Peyer's patch (tissue), 4 donors: Measurements from ENCODE around the gene PRCD. TPM values are rescaled to one million over a fixed set of nuclear protein-coding genes. Genes with fewer than 3 reads are reported as not detected.

Experiments used
- DNase-seq, 3 donors: peaks; one replicate each; pipeline ENCODE4 v3.0.0-alpha.2; 2017 to 2019
- H3K27ac ChIP-seq, 4 donors: fragments of 200-600 bp; sonication (generic); one replicate each; pipeline ENCODE4 v1.5.1; 2016 to 2019
- H3K27me3 ChIP-seq, 2 donors: fragments of 200-600 bp; sonication (generic); one replicate each; pipeline ENCODE4 v1.5.1; 2019
- H3K36me3 ChIP-seq, 3 donors: fragments of 200-600 bp; sonication (generic); one replicate each; pipeline ENCODE4 v1.5.1; 2016 to 2019
- H3K4me1 ChIP-seq, 4 donors: fragments of 200-600 bp; sonication (generic); one replicate each; pipeline ENCODE4 v1.5.1; 2016 to 2019
- H3K4me3 ChIP-seq, 4 donors: fragments of 200-600 bp; sonication (generic); 1 replicate in 3 of 4; 2 replicates in 1 of 4; pipeline ENCODE4 v1.5.1; 2016 to 2019; ENCODE audit warnings: mild to moderate bottlenecking in 1 of 4
- H3K9me3 ChIP-seq, 4 donors: fragments of 200-600 bp; sonication (generic); one replicate each; pipeline ENCODE4 v1.5.1; 2016 to 2019; ENCODE audit warnings: mild to moderate bottlenecking in 1 of 4
- POLR2A ChIP-seq, 2 donors: fragments of 450-650 bp; IDR thresholded peaks; one replicate each; pipeline ENCODE4 v1.5.1; 2017; ENCODE audit warnings: antibody characterized with exemption in 2 of 2, mild to moderate bottlenecking in 2 of 2, moderate library complexity in 2 of 2
- total RNA-seq, 4 donors: library from RNA; depleted of rRNA; stranded (reverse); fragments of >200 nt; gene quantifications; one replicate each; pipeline ENCODE4 v1.1.0, GENCODE V29; 2016
- TF ChIP-seq, protein P1 (sequence below), 6 experiments: fragments of 450-650 bp in 4 of 6; fragments of 200-600 bp in 2 of 6; sonication (generic) in 1 of 6; IDR thresholded peaks; one replicate each; pipeline ENCODE4 v1.5.1; 2017 to 2019; ENCODE audit warnings: antibody characterized with exemption in 6 of 6, mild to moderate bottlenecking in 3 of 6, moderate library complexity in 1 of 6

The PRCD gene
- total RNA-seq, 4 donors from 2014 or later = 1.2 to 10.7 TPM; not detected in 2

DNA sequence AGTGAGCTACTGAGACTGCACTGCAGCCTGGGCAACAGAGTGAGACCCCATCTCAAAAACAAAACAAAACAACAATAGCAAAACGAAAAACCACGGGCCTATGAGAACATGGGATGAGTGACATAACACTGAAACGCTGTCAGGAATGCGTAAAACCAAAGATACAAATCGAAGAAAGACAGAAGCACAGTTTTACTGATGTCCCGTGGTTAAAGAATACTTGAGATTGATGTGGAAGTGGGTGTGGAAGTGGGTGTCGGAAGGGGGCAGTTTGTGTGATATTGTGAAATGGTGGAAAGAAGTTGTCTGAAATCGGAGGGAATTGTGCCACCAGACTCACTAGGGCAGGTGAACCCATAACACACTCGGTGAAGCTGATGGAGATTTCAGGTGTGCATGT lies 36.3 kb downstream of the PRCD start:
- DNase-seq = no peak
- TF ChIP-seq, protein P1, sequence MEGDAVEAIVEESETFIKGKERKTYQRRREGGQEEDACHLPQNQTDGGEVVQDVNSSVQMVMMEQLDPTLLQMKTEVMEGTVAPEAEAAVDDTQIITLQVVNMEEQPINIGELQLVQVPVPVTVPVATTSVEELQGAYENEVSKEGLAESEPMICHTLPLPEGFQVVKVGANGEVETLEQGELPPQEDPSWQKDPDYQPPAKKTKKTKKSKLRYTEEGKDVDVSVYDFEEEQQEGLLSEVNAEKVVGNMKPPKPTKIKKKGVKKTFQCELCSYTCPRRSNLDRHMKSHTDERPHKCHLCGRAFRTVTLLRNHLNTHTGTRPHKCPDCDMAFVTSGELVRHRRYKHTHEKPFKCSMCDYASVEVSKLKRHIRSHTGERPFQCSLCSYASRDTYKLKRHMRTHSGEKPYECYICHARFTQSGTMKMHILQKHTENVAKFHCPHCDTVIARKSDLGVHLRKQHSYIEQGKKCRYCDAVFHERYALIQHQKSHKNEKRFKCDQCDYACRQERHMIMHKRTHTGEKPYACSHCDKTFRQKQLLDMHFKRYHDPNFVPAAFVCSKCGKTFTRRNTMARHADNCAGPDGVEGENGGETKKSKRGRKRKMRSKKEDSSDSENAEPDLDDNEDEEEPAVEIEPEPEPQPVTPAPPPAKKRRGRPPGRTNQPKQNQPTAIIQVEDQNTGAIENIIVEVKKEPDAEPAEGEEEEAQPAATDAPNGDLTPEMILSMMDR (IDR thresholded peaks at IDR 0.05) = no peak
- TF ChIP-seq POLR2A (IDR thresholded peaks at IDR 0.05) = no peak
- Histone ChIP-seq H3K4me1 (no peaks in the 10 kb centered on the region), H3K4me3 (no peak overlapping the region), H3K27ac (no peak overlapping the region), H3K9me3 (no peaks in the 10 kb centered on the region), H3K27me3 (no peaks in the 10 kb centered on the region), H3K36me3 (no peaks in the 10 kb centered on the region)

DNA sequence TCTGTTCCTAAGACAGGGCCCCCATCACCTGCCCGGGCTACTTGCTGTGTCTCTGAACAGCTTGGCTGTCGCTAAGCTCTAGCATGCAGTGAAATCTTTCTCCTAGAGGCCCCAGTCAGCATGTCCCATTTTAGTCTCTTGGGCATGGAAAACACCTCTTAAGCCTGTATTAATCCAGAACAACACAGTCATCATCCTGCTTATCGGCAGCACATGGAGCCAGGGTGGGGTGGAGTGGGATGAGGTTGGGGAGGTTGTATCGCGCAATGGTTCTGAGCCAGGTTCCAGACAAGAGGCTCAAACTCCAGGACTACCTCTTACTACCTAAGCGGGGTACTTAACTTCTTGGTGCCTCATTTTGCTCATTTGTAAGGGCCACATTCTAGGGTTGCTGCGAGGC lies 38.0 kb downstream of the PRCD start:
- Histone ChIP-seq H3K27me3 (no peaks in the 10 kb centered on the region), H3K36me3 (no peaks in the 10 kb centered on the region), H3K4me3 (no peak overlapping the region), H3K27ac (no peak overlapping the region), H3K9me3 (no peaks in the 10 kb centered on the region), H3K4me1 (no peaks in the 10 kb centered on the region)
- TF ChIP-seq POLR2A (IDR thresholded peaks at IDR 0.05) = no peak
- TF ChIP-seq, protein P1 (IDR thresholded peaks at IDR 0.05) = no peak
- DNase-seq = no peak

DNA sequence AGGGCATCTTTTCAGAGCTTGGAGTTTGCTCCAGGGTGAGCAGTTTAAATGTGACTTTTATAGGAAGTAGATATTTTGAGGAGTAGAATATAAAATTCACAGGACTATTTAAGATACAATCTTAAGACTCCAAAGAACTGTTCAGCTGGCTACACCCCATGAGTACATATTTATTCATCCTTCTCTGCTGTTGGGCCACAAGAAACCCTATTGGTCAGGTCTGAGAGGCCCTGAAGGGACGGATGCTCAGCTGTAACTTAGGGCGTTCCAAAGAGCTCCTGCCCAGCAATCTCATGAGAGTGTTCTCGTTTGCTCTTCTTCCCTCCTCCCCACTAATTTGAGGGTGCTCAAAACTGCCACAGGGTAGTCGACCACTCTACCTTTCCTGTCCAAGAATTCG lies 38.5 kb downstream of the PRCD start:
- no peaks in the 10 kb centered on the region for H3K4me1 ChIP-seq
- no peaks in the 10 kb centered on the region for H3K36me3 ChIP-seq
- TF ChIP-seq, protein P1 (IDR thresholded peaks at IDR 0.05) = no peak
- no peak for TF ChIP-seq POLR2A (IDR thresholded peaks at IDR 0.05)
- H3K9me3 ChIP-seq = no peaks in the 10 kb centered on the region
- H3K27ac ChIP-seq = no peak overlapping the region
- H3K27me3 ChIP-seq = no peaks in the 10 kb centered on the region
- no peak overlapping the region for H3K4me3 ChIP-seq
- DNase-seq = no peak

DNA sequence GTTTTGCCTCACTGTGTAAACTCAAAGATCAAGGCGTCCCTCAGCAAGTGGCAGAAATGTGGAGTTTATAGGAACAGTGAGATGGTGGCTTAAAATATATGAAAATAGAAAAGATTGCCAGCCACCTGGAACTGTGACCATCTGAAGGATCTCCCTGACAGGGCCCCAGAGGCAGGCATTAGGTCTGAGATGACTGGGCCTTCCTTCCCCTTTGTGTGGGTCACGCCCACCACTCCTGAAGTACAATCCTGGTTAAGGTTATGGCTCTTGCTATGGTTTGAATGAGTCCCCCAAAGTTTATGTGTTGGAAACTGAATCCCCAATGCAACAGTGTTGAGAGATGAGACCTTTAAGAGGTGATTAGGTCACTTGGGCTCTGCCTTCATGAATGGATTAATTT lies 39.4 kb downstream of the PRCD start:
- H3K27ac ChIP-seq = no peak overlapping the region
- H3K4me3 ChIP-seq = no peak overlapping the region
- H3K27me3 ChIP-seq = no peaks in the 10 kb centered on the region
- no peaks in the 10 kb centered on the region for H3K36me3 ChIP-seq
- H3K4me1 ChIP-seq = no peaks in the 10 kb centered on the region
- H3K9me3 ChIP-seq = no peaks in the 10 kb centered on the region
- TF ChIP-seq, protein P1 (IDR thresholded peaks at IDR 0.05) = no peak
- TF ChIP-seq POLR2A (IDR thresholded peaks at IDR 0.05) = no peak
- no peak for DNase-seq

DNA sequence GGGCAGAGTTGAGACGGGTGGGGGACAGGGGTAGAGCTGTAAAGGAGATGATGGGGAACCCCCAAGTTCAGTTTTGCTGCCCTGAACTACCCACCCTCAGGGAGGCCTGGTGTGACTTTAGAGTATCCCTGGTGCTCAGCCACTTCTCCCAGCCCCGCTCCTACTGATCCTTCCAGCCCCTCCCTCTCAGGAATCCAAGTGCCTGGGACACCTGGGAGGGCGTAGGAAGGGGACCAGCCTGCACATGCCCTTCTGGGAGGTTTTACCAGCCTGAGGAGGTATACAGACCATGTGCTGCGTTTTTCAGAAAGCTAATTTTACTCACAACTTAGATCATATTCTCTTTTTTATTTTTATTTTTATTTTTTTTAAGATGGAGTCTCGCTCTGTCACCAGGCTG lies 41.7 kb downstream of the PRCD start:
- H3K27ac ChIP-seq = no peak overlapping the region
- H3K4me1 ChIP-seq = peaks cover 0 to 15% (median 7%) of the 10 kb centered on the region in 4 donors
- H3K4me3 ChIP-seq = no peak overlapping the region
- H3K9me3 ChIP-seq = no peaks in the 10 kb centered on the region
- no peak for DNase-seq
- H3K36me3 ChIP-seq = no peaks in the 10 kb centered on the region
- TF ChIP-seq, protein P1 (IDR thresholded peaks at IDR 0.05) = no peak
- no peak for TF ChIP-seq POLR2A (IDR thresholded peaks at IDR 0.05)
- H3K27me3 ChIP-seq = no peaks in the 10 kb centered on the region

DNA sequence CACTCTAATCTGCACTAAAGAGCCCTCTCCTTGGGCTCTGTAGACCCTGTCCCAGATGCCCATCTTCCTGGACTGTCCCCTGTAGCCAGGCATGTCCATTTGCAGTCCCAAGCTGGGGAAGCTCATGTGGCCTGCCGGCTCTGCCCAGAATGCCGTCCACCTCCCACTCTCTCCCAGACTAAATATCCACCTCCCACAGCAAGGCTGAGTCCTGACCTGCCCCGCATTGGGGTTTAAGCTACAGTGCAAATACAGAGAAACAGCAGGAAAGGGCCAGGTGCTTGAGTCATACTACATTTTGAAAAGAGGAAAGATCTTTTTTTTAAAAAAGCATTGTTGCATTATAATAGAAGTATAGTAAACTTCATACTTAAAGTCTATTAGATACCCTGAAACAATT lies 42.8 kb downstream of the PRCD start:
- no peak for TF ChIP-seq POLR2A (IDR thresholded peaks at IDR 0.05)
- TF ChIP-seq, protein P1 (IDR thresholded peaks at IDR 0.05) = no peak
- no peaks in the 10 kb centered on the region for H3K9me3 ChIP-seq

More for the DNA sequence above, 42.8 kb downstream of the PRCD start:
- Histone ChIP-seq H3K27me3 (no peaks in the 10 kb centered on the region), H3K4me1 (peaks cover 0 to 19% (median 7%) of the 10 kb centered on the region in 4 donors), H3K27ac (no peak overlapping the region), H3K36me3 (no peaks in the 10 kb centered on the region), H3K4me3 (no peak overlapping the region)
- no peak for DNase-seq
